Endothelial cell of umbilical vein (primary cell): ENCODE results near the gene ARID2.

Experiments used
- EZH2 ChIP-seq: IDR thresholded peaks from 2 replicates; pipeline ENCODE4 v1.6.1; 2012; ENCODE audit warnings: borderline replicate concordance, low read depth, mild to moderate bottlenecking, moderate library complexity, low read length, inconsistent platforms; ENCODE audit not compliant: severe bottlenecking
- GATA2 ChIP-seq: IDR thresholded peaks from 2 replicates; pipeline ENCODE4 v1.7.0; 2011; ENCODE audit warnings: low read depth, mild to moderate bottlenecking, moderate library complexity, mixed read lengths, low read length; ENCODE audit not compliant: insufficient read length, insufficient read depth
- JUN ChIP-seq: IDR thresholded peaks from 2 replicates; pipeline ENCODE4 v1.6.1; 2011; ENCODE audit warnings: borderline replicate concordance, low read depth; ENCODE audit not compliant: insufficient read length, insufficient read depth
- MAX ChIP-seq: IDR thresholded peaks from 2 replicates; pipeline ENCODE4 v1.6.1; 2011; ENCODE audit not compliant: insufficient read depth, insufficient read length
- MYC ChIP-seq: IDR thresholded peaks from one replicate; pipeline ENCODE4 v1.6.1; 2011; ENCODE audit warnings: mild to moderate bottlenecking, low read depth, low read length
- POLR2A ChIP-seq: IDR thresholded peaks from 2 replicates; pipeline ENCODE4 v1.6.1; 2012; ENCODE audit warnings: low read depth, mild to moderate bottlenecking, control low read depth, low read length
- POLR2AphosphoS5 ChIP-seq: IDR thresholded peaks from 2 replicates; pipeline ENCODE4 v1.6.1; 2012; ENCODE audit warnings: low read depth, mild to moderate bottlenecking, control low read depth, low read length, moderate library complexity; ENCODE audit not compliant: insufficient read depth
- TF ChIP-seq, protein P1 (sequence below), 2 donors: IDR thresholded peaks; 1 replicate in 1 of 2; 2 replicates in 1 of 2; pipeline ENCODE4 v1.5.1; 2011; ENCODE audit warnings: low read length in 2 of 2, mild to moderate bottlenecking in 2 of 2, moderate library complexity in 2 of 2, control low read depth in 1 of 2, inconsistent platforms in 1 of 2, low read depth in 1 of 2; ENCODE audit not compliant: insufficient read depth in 1 of 2; ENCODE audit errors: extremely low read depth in 1 of 2

GRCh38 chr12:45898094-45898493 is 168.6 kb downstream of the ARID2 start:
- TF ChIP-seq, protein P1, sequence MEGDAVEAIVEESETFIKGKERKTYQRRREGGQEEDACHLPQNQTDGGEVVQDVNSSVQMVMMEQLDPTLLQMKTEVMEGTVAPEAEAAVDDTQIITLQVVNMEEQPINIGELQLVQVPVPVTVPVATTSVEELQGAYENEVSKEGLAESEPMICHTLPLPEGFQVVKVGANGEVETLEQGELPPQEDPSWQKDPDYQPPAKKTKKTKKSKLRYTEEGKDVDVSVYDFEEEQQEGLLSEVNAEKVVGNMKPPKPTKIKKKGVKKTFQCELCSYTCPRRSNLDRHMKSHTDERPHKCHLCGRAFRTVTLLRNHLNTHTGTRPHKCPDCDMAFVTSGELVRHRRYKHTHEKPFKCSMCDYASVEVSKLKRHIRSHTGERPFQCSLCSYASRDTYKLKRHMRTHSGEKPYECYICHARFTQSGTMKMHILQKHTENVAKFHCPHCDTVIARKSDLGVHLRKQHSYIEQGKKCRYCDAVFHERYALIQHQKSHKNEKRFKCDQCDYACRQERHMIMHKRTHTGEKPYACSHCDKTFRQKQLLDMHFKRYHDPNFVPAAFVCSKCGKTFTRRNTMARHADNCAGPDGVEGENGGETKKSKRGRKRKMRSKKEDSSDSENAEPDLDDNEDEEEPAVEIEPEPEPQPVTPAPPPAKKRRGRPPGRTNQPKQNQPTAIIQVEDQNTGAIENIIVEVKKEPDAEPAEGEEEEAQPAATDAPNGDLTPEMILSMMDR (IDR thresholded peaks at IDR 0.05; ENCODE audit: extremely low read depth in 1 of 2, insufficient read depth in 1 of 2, low read depth in 1 of 2, low read length in 2 of 2) = no peak
- no peak for TF ChIP-seq MAX
- no peak for TF ChIP-seq POLR2AphosphoS5
- TF ChIP-seq MYC = no peak
- TF ChIP-seq POLR2A = no peak
- no peak for TF ChIP-seq EZH2
- TF ChIP-seq JUN = no peak
- no peak for TF ChIP-seq GATA2
